GM18519 (cell line): ENCODE data around the gene PPM1E.
"Not testable (repeated sequence)": the region's sequence is repeated elsewhere in the genome, so short reads cannot be mapped to it uniquely, and the experiment has no call there.

Experiments
- ATAC-seq: cut with Tn5 transposase; IDR thresholded peaks from one replicate; pipeline ENCODE4 v1.9.1; 2021; ENCODE audit warnings: mild to moderate bottlenecking, moderate library complexity; ENCODE audit not compliant: unreplicated experiment, low FRiP score

The PPM1E gene

GRCh38 chr17:58778482-58778881 lies 22.8 kb downstream of the PPM1E start:
- ATAC-seq = not testable (repeated sequence)

- no peak for ATAC-seq
Measured at GRCh38 chr17:58779446-58779845, 23.8 kb downstream of the PPM1E start.

GRCh38 chr17:58783380-58783779 lies 27.7 kb downstream of the PPM1E start:
- ATAC-seq = no peak

GRCh38 chr17:58785097-58785496 lies 29.4 kb downstream of the PPM1E start:
- ATAC-seq = no peak

DNA sequence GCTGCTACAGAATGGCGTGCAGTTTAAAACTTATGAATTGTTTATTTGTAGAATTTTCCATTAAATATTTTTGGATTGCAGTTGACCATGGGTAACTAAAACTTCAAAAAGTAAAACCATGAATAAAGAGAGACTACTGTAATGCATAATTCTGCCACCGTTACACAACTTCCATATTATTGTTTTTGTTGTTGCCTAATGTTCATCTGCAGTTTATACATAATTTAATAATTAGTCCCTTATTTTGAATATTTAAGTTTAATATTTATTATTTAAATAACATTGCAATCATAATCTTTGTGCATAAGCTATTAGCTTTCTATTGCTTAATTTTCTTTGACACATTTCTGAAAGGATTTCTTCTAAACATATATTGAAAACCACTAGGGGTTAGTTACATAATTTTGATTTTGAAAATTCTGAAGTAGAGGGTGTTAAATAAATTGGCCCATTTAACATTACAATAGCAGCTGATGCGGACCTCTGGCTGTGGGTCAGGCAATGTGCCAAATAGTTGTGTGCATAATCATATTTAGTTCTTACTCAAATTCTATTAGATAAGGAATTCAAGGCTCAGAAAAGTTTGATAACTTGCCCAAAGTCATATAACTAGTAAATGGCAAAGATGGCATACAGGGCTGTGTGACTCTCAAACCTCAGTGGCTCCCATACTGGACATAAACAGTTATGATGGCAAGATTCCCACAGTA lies 31.1 kb downstream of the PPM1E start:
- no peak for ATAC-seq

DNA sequence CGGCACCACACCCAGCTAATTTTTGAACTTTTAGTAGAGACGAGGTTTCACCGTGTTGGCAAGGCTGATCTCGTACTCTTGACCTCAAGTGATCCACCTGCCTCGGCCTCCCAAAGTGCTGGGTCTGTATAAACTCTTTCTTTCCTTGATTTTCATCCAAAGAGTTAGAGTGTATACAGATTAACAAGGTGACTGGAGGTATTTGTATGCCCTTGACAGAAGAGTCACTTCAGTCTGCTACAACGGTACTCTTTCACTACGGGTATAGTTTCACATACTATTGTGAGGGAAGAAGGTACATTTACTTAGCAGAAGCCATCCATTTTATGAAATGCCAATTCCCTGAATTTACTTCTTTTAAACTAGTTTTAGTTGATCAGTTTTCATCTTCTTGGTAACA lies 32.5 kb downstream of the PPM1E start:
- no peak for ATAC-seq

DNA sequence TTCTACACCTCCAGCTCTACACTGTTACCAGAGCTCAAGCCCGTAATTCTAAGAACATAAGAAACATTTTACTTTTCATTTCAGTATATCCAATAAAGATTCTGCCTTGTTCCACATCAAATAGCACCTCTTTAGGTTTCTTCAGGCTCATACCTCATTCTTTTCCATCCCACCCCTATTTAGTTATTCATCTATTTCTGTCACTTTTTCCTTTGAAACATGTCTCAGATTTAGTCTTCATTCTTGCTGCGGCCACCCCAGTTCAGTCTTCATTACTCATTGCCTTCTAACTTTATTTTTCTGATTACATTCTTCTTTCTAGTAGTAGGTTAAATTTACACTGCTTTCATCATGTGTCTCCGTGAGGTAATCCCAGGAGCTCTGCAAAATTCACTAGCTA lies 33.5 kb downstream of the PPM1E start:
- ATAC-seq = no peak

DNA sequence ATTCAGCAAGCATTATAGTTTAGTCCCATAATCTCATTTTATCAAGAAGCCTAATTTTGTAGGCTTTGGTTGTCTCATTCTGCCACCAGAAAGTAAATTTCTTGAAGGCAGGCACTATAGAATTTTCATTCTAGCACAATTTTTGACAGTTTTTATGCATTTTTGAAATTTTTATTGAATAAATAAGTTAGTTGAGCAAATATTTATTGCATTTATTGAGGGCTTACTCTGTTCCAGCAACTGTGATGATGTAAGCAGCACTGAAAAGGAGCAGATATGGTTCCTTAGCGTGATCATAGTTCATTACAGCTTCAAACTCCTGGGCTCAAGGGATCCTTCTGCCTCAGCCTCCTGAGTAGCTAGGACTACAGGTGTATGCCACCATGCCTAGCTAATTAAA lies 34.2 kb downstream of the PPM1E start:
- ATAC-seq = no peak

- ATAC-seq = not testable (repeated sequence)
Measured at GRCh38 chr17:58794508-58794907, 38.9 kb downstream of the PPM1E start.

DNA sequence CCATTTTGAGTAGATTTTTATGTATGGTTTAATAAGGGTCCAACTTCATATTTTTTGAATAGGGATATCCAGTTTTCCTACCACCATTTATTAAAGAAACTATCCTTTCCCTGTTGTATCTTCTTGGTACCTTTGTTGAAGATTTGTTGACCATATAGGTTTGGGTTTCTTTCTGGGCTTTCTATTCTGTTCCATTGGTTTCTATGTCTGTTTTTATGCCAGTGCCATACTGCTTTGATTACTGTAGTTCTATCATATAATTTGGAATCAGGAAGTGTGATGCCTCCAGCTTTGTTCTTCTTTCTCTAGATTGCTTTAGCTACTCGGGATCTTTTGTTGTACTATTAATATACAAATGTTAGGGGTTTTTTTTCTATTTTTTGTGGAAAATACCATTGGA lies 46.5 kb downstream of the PPM1E start:
- no peak for ATAC-seq

DNA sequence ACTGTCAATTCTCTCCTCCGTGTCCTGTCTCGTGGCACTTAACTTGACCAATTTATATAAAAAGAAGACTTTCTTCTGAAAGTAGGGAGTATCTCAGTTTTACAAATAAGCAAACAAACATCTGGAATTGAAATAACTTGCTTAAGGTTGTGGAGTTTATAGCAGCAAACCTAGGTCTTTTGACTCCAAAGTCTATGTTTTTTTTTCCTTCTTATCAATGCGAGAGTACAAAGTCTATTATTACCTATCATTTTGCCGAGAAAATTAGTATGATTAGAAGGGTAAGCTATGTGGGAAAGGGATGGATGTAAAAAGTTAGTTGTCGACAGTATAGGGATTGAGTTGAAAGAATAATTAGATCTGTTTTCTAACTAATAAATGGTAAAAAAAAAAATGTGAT lies 50.4 kb downstream of the PPM1E start:
- ATAC-seq = no peak

DNA sequence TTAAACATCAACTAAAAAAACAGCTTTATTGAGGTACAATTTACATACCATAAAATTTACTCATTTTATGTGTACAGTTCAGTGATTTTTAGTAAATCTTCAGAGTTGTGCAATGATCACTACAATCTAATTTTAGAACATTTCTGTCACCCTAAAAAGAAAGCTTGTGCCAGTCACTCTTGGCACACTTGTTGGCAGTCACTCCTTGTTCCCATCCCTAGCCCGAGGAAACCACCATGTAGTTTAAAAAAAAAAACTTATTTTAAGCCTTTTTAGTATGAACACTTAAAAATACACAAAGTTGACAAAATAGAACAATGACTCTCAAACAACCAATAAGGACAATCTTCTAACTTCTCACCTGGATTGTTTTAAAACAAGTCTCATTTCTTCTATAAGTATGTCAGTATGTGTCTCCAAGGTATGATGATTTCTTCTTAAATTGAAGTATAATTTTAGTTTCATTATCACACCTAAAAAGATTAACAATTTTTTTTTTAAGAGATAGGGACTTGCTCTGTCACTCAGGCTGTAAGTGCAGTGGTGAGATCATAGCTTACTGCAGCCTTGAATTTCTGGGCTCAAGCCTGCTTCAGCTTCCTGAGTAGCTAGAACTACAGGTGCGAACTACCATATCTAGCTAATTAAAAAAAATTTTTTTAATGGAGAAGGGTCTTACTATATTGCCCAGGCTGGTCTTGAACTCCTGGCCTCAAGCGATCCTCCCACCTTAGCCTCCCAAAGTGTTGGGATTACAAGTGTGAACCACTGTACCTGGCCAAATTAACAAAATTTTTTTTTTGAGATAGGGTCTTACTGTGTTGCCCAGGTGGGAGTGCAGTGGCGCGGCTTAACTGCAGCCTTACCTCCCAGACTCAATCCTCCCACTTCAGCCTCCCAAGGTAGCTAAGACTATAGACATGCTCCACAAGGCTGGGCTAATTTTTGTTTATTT lies 53.2 kb downstream of the PPM1E start:
- ATAC-seq = no peak

DNA sequence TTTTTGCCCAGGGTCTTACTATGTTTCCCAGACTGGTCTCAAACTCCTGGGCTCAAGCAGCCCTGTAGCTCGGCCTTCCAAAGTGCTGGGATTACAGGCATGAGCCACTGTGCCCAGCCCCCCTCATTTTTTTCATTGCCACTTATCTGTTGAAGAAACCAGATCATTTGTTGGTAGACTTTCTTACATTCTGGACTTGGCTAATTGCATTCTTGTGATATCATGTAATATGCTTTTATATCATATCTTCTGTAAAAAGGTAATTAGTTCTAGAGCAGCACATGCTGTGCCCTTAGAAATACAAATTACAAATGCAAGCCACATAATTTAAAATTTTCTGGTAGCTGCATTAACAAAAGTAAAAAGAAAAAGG lies 53.9 kb downstream of the PPM1E start:
- no peak for ATAC-seq

- ATAC-seq = no peak
Measured at GRCh38 chr17:58811290-58811689, 55.6 kb downstream of the PPM1E start.

GRCh38 chr17:58813712-58814111 lies 58.1 kb downstream of the PPM1E start:
- ATAC-seq = no peak

GRCh38 chr17:58818654-58819053 lies 63.0 kb downstream of the PPM1E start:
- no peak for ATAC-seq

DNA sequence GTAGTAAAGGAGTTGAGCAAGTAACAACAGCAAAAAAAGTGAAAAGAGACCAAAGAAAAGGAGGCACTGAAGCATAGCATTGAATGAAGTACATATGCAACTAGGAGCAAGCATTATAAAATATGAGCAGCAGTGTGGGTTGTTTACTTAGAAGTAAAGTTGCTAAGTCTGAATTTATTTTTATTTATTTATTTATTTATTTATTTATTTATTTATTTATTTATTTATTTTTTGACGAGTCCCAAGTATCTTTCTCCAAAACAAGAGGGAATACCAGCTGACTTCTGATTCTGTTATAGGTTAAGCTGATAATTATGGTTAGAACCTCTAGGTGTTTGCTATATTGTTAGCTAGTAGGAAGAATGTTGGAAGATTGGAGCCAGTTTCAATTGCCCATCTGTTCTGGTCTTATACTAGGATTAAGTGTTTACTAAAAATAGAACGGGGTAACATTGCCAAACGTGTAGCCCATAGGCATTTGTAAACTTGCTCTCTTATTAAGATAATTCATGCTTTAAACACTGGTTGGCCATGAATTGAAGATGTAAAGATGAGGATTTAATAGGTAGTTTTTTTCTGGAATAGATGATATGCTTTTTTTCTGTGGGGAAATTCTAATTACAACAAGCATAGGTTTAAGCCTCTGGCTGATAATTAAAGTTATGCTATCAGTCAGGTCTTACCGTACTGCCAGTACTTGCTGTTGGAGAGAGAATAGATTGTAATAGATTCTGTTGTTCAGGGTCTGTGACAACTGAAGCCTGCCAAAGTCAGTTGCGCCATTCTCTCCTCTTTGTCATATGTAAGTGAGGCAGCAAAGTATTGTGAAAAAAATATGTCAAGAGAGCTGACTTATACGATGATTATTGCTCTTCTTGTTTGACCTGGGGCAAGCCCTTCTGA lies 66.7 kb downstream of the PPM1E start:
- ATAC-seq = no peak

GRCh38 chr17:58823051-58823525 lies 67.4 kb downstream of the PPM1E start:
- no peak for ATAC-seq

GRCh38 chr17:58829172-58829637 lies 73.6 kb downstream of the PPM1E start:
- ATAC-seq = no peak

GRCh38 chr17:58831780-58832179 lies 76.1 kb downstream of the PPM1E start:
- no peak for ATAC-seq

DNA sequence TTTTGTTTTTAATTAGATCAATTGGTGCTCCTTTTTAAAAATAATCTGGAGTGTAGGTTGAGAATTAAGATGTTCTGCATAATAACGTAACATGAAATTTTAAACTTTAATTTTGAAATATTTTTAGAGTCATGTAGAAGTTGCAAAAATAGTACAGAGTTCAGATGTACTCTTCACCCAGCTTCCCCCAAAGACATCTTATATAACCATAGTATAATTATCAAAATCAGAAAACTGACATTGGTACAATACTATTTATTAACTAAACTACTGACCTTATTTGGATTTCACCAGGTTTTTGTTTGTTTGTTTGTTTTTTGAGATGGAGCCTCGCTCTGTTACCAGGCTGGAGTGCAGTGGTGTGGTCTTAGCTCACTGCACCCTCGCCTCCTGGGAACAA lies 76.9 kb downstream of the PPM1E start:
- ATAC-seq = no peak
